Measurements from ENCODE around the gene RELN.
"Not testable (repeated sequence)": the region's sequence is repeated elsewhere in the genome, so short reads cannot be mapped to it uniquely, and the experiment has no call there.

The RELN gene

GRCh38 chr7:103541026-103541425, 448.4 kb downstream of the RELN start:
- DNase-seq = no peak

GRCh38 chr7:103540338-103540737, 449.1 kb downstream of the RELN start:
- no peak for DNase-seq

DNA sequence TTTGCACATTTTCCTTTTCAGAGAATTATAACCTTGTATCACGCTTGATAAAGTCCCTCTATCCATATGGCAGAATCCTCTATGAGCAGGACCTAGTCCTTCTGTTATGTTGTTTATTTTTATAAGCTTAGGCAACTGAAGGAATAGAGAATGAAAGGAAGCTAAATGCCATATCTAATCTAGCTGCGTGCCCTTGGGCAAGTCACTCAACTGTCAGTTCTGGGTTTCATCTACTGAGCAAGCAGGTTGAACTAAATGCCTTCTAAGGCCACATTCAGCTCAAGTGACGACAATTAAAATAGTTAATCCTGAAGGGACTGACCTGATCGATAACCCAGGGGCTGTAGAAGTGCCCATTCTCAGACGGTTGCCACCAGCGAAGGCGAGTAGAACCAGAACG, 449.6 kb downstream of the RELN start:
- no peak for DNase-seq

- no peak for DNase-seq
Measured at GRCh38 chr7:103538964-103539709, 450.3 kb downstream of the RELN start.

- no peak for DNase-seq
Measured at GRCh38 chr7:103533761-103534160, 455.7 kb downstream of the RELN start.

DNA sequence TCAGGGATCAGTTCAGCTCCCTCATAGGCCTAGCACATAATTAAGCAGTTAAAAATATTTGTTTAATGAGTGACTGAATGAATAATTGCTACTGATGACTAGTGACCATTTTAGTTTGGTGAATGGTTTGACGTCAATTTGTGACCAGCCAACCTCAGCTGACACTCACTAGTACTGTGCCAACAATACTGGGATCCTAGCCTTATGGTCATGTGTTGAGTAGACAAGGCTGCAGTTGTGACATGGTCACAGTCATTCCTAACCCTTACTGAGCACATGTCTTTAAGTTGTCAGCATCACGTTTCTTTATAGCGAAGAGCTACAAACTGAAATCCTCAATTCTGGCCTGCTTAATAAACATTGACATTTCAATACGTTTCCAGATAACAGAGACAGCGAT, 456.5 kb downstream of the RELN start:
- no peak for DNase-seq

DNA sequence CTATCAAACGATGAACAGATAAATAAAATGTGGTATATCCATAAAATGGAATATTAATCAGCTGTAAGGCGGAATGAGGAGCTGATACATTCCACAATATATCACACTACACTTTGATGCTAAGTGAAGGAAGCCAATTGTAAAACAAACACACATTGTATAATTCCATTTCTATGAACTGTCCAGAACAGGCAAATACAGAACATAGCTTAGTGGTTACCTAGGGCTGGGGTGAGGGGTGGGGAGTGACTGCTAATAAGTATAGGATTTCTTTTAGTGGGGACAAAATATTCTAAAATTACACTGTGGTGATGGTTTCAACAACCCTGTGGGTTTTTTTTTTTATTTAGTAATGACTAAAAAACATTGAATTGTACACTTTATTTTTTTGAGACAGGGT, 461.3 kb downstream of the RELN start:
- no peak for DNase-seq

GRCh38 chr7:103525937-103526336, 463.5 kb downstream of the RELN start:
- no peak for DNase-seq

- no peak for DNase-seq
Measured at GRCh38 chr7:103524042-103524907, 465.2 kb downstream of the RELN start.

DNA sequence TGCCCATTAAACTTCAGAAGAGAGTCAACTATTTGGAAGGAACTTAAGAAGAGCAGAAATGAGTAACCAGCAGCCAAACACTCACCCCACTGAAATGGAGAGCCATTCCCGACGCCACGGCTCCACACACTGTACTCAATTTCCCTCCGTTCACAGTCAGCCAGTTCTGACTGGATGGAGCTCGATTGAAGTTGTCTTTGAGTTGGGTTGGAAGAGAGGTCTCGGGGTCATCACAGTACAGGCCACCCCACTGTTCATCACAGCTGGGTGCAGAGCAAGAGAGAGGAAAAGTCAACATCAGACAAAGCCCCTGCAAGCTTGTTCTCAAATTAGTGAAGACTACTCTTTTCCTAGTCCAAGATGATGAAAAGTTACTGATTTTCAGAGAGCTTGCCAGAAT, 467.5 kb downstream of the RELN start:
- DNase-seq = no peak

GRCh38 chr7:103504505-103505135, 484.8 kb downstream of the RELN start:
- DNase-seq = no peak

DNA sequence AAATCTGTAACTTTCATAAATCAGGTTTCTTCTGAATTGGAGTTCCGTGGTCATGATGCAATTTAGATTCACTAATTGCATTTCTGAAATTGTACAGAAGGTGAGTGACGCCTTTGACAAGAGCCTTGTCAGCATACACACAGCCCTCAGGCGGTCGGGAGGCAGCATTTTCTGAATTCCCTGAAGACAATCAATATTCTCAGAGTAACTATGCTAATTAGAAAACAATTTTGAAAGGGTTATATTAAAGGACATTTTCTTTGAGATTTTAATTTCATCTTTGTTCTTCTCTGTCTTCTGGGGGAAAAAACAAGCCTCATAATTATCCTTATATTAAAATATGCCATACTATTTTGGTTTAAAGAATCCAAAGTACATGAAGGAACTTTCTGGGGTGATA, 488.3 kb downstream of the RELN start:
- DNase-seq = no peak

DNA sequence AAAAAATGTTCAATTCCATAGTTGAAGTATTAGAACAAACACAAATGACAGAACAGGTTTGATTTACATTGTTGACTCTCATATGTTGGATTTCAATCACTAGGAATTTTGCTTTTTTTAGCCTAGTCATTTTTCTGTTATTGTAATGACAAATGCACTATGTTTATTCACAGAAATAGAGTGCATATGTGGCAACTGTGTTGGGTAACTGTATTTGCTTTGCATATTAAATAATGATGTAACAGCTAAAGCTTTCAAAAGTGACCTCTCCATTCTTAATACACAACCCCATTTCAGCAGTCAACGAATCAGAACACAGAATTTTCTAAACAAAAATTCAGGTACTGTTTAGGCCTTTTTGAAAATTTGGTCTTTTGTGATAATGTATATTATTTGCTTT, 489.5 kb downstream of the RELN start:
- DNase-seq = no peak

DNA sequence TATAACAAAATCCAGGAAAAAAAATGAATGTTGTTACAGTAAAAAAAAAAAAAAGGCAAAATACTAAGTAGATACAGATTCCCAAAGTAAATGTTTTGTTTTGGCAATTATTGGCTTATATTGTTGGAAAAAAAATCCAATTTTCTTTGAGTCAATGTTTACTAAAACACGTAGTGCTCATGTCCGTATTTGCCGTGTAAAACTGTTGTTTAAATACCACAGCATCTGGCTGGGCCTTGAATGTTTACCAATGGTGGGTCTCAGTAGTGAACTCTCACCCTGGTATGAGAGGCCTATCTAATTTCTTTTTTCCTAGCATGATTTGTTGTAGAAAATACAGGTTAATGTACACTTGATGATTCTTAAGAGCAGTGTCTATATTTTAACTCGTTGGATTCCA, 502.0 kb downstream of the RELN start:
- no peak for DNase-seq

DNA sequence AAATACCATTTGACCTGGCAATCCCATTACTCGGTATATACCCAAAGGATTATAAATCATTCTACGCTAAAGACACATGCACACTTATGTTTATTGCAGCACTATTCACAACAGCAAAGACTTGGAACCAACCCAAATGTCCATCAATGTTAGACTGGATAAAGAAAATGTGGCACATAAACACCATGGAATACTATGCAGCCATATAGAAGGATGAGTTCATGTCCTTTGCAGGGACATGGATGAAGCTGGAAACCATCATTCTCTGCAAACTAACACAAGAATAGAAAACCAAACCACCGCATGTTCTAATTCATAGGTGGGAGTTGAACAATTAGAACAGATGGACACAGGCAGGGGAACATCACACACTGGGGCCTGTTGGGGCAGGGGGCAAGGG, 502.6 kb downstream of the RELN start:
- DNase-seq = not testable (repeated sequence)

DNA sequence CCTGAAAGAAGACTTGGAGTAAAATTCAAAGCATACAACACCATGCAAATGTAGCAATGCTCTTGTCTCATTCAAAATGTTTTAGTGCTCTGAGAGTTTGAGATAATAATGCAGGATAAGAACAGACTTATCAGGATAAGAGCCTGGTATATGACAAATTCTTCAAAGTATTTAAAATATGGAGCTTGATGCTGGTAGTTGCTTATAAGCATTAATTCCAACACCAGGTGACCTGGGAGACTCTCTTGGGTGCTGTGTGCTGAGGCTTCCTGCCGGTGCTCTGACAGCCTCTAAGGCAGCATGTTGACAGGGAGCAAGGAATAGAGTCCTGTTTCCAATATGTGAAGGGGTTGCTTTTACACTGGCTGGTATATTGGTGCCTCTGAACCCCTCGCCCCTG, 508.7 kb downstream of the RELN start:
- DNase-seq = no peak

DNA sequence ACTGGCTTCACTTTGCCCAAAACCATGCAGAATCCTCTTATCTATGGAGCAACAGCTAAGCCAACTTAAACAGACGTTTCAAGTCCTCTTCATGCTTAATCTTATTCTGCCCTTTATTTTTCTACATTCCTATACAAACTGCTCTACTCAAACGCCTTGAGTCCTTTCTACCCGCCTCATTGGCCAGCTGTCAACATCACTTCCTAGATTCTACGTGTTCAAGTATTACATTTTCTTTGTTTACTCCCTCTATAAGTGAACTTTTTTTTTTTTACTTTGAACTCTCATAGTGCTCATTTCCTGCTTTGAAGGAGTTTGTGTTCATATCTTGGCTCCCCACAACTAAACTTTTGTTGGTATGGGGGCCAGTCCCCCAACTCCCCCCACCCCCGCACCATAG, 514.5 kb downstream of the RELN start:
- DNase-seq = no peak

GRCh38 chr7:103469095-103469948, 520.1 kb downstream of the RELN start:
- DNase-seq = no peak

DNA sequence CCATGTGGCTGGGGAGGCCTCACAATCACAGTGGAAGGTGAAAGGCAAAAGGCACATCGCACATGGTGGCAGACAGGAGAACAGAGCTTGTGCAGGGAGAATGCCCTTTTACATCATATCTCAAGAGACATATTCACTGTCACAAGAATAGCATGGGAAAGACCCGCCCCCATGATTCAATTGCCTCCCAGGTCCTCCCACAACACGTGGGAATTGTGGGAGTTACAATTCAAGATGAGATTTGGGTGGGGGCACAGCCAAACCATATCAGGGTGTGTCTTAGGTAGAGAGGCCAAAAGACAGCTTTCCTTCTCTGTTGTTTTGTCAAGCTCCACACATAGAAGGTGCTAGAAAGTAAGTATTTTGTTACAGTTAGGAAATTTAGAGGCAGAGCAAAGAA, 522.6 kb downstream of the RELN start:
- DNase-seq = no peak

- DNase-seq = no peak
Measured at GRCh38 chr7:103462358-103462757, 527.1 kb downstream of the RELN start.

GRCh38 chr7:103447073-103447960, 542.1 kb downstream of the RELN start:
- DNase-seq = no peak

GRCh38 chr7:103446049-103446520, 543.4 kb downstream of the RELN start, which contains the start of gene SLC26A5:
Gene SLC26A5, minus strand, starts transcription at chr7:103446207. Its CDS starts 24,693 bp downstream, at chr7:103421514.
- DNase-seq = no peak
